VCaP (cell line): ENCODE measurements around the gene RHBG.

Experiments used
- H3K27ac ChIP-seq: fragments of 450-650 bp; 2 replicates; pipeline ENCODE4 v1.5.1; 2017
- TF ChIP-seq, protein P1 (sequence below): fragments of 450-650 bp; conservative IDR thresholded peaks from 2 replicates; pipeline ENCODE4 v1.5.1; 2017; ENCODE audit warnings: mild to moderate bottlenecking, moderate library complexity

Gene RHBG

DNA sequence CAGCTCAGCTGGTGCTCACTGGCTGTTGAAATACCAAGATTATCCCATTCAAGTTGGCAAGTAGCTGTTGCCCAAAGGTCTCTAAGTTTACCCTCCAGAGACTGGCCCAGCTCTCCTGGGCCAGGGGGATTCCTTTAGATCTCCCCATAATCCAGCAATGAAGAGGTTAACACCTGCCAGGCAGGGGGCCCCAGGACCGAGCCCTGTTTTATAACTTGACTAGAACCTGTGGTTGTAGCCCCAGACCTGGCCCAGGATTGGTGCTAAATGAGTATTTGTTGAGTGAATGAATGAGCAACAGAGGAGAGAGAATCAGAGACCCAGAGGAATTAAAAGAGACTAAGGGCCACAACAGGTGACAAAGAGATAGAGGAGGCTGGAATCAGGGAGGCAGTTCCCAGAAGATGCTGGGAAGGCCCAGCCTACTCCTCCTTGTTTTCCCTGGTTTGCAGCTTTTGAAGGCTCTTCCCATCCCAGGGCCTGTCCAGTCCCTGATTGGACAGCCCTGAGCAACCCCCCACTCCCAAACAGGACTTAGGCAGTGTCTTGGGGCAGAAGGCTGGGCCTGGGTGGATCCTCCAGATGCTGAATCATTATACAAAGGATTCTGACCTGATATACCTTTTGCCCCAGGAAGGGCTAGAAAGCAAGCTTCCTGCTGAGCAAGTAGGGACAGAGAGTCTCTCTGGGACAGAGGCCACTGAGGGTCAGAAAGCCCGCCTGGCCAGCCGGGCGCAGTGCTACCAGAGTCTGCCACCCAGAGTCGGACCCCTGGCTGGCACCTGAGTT, 2.4 kb upstream of the RHBG start:
- TF ChIP-seq, protein P1, sequence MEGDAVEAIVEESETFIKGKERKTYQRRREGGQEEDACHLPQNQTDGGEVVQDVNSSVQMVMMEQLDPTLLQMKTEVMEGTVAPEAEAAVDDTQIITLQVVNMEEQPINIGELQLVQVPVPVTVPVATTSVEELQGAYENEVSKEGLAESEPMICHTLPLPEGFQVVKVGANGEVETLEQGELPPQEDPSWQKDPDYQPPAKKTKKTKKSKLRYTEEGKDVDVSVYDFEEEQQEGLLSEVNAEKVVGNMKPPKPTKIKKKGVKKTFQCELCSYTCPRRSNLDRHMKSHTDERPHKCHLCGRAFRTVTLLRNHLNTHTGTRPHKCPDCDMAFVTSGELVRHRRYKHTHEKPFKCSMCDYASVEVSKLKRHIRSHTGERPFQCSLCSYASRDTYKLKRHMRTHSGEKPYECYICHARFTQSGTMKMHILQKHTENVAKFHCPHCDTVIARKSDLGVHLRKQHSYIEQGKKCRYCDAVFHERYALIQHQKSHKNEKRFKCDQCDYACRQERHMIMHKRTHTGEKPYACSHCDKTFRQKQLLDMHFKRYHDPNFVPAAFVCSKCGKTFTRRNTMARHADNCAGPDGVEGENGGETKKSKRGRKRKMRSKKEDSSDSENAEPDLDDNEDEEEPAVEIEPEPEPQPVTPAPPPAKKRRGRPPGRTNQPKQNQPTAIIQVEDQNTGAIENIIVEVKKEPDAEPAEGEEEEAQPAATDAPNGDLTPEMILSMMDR: no peak
- no peak overlapping the region for H3K27ac ChIP-seq

GRCh38 chr1:156367383-156368156, 1.4 kb upstream of the RHBG start:
- H3K27ac ChIP-seq: peak overlapping the region; percentile 57; the same call in 1 of the 2 replicates
- TF ChIP-seq, protein P1: no peak

GRCh38 chr1:156368157-156368658, 803 bp upstream of the RHBG start:
- peak overlapping the region; percentile 57; the same call in 1 of the 2 replicates for H3K27ac ChIP-seq
- TF ChIP-seq, protein P1: no peak

DNA sequence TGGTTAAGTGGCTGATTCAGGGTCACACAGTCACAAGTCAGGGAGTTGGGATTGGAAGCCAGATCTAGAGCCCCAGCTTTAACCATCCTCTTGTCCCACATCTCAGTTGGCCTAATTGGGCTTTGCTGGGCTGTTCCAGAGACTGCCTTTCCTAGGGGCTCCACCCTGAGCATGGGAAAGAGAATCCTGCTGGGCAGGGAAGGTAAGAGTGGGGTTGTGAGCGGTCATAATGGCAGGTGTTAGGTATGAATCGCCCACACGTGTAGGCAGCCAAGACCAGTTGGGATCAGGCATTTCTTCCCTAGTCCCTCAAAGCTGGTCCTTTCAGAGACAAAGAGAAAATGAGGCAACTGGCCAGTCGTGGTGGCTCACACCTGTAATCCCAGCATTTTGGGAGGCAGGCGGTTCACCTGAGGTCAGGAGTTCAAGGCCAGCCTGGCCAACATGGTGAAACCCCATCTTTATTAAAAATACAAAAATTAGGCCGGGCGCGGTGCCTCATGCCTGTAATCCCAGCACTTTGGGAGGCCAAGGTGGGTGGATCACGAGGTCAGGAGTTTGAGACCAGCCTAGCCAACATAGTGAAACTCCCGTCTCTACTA, 775 bp downstream of the RHBG start:
- peak overlapping the region; percentile 57; the same call in 1 of the 2 replicates for H3K27ac ChIP-seq

GRCh38 chr1:156371553-156372264, 2.7 kb downstream of the RHBG start:
- H3K27ac ChIP-seq: no peak overlapping the region
- TF ChIP-seq, protein P1: no peak

DNA sequence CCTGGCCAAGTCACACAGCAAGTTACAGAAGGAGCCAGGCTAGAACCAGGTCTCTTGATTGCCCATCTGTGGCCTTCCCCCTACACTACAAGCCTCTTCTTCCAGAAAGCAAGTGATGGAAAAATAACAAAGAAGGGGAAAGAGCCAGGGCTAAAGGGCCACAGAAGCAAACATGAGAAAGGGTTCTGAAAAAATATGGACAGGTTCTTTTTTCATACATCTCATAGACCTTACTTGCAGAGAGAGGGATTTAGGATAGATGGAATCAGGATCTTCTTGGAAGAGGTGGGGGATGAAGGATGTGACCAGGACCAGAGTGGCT, 3.2 kb downstream of the RHBG start:
- H3K27ac ChIP-seq: no peak overlapping the region
- TF ChIP-seq, protein P1: no peak

GRCh38 chr1:156372876-156373275, 3.9 kb downstream of the RHBG start:
- TF ChIP-seq, protein P1: no peak
- H3K27ac ChIP-seq: no peak overlapping the region
